AG04449 (cell line): Measurements from ENCODE around the gene ZNF708.

Experiments
- CTCF ChIA-PET: fragments of 350-600 bp; formaldehyde crosslinking; extraction: SDS; loops from one replicate; lab custom pipeline; 2021; ENCODE audit warnings: antibody characterized with exemption; lab: Yijun Ruan, JAX
- POLR2A ChIA-PET: fragments of 400-600, 350-600 bp; formaldehyde crosslinking; extraction: SDS; loops from one replicate; lab custom pipeline; 2020; ENCODE audit warnings: antibody characterized with exemption, inconsistent platforms; lab: Yijun Ruan, JAX
- DNase-seq: peaks from one replicate; pipeline ENCODE4 v3.0.0-alpha.2; 2010; ENCODE audit warnings: low read depth, low spot score
- H3K4me3 ChIP-seq: 2 replicates; pipeline ENCODE4 v1.5.1; 2011; ENCODE audit warnings: low read depth, mild to moderate bottlenecking, control low read depth, low read length
- TF ChIP-seq, protein P1 (sequence below): IDR thresholded peaks from one replicate; pipeline ENCODE4 v1.5.1; 2011; ENCODE audit warnings: mild to moderate bottlenecking, moderate library complexity, low read length, control low read depth, inconsistent platforms; ENCODE audit not compliant: insufficient read depth; ENCODE audit errors: missing control alignments

ZNF708 gene

DNA sequence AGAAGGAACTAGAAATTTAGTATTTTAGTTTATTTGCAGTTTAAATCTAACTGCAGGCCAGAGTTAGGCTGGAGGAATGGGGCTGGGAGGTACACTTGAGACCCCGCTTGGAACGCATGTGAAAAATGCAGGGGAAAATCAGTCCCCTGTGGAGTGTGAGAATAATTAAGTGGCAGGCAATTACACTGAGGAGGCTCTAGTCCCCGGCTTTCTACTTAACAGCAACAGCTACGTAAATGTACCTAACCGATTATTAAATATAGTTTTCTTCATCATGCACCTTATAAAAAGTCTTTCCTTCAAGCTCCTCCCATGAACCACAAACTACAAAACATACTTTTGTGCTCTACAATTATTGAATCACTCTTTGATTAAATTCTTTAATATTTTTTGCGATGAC lies 804 bp downstream of the ZNF708 start:
- peak overlapping the region; percentile 95 for H3K4me3 ChIP-seq
- TF ChIP-seq, protein P1, sequence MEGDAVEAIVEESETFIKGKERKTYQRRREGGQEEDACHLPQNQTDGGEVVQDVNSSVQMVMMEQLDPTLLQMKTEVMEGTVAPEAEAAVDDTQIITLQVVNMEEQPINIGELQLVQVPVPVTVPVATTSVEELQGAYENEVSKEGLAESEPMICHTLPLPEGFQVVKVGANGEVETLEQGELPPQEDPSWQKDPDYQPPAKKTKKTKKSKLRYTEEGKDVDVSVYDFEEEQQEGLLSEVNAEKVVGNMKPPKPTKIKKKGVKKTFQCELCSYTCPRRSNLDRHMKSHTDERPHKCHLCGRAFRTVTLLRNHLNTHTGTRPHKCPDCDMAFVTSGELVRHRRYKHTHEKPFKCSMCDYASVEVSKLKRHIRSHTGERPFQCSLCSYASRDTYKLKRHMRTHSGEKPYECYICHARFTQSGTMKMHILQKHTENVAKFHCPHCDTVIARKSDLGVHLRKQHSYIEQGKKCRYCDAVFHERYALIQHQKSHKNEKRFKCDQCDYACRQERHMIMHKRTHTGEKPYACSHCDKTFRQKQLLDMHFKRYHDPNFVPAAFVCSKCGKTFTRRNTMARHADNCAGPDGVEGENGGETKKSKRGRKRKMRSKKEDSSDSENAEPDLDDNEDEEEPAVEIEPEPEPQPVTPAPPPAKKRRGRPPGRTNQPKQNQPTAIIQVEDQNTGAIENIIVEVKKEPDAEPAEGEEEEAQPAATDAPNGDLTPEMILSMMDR: no peak
- CTCF ChIA-PET: no interaction called here
- POLR2A ChIA-PET: interaction anchor here (0.7 to 1.7 kb wide), 5 partner anchors 20 to 904 kb away, joined by 3 to 11 read pairs (median 4); partner anchors contain the start of genes ZNF493 and ZNF738
- no peak for DNase-seq

DNA sequence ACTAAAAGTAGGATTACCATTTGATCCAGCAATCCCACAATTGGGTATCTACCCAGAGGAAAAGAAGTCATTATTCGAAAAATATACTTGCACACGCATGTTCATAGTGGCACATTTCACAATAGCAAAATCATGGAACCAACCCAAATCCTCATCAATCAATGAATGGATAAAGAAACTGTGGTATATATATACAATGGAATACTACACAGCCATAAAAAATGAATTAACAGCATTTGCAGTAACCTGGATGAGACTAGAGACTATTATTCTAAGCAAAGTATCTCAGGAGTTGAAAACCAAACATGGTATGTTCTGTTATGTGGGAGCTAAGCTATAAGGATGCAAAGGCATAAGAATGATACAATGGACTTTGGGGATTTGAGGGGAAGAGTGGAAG lies 3.0 kb downstream of the ZNF708 start:
- no peak overlapping the region for H3K4me3 ChIP-seq
- TF ChIP-seq, protein P1: no peak
- DNase-seq: no peak
- POLR2A ChIA-PET: no interaction called here
- CTCF ChIA-PET: no interaction called here

DNA sequence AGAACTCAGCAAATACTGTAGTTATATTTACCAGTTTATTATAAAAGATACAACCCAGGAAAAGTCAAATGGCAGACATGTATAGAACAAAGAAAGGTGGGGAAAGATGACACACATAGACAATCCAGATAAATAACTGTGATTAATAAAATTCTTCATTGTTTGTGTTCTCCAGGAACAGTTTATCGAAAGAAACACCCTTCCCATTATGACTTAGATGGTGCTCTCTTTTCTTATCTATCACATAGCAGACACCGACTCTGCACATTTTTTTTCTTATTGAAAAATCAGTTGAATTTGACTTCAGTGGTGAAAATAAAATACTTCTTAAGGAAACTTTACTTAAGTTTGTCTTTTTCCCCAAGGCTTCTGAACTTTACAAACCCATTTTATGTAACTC lies 6.2 kb downstream of the ZNF708 start:
- no peak for DNase-seq

DNA sequence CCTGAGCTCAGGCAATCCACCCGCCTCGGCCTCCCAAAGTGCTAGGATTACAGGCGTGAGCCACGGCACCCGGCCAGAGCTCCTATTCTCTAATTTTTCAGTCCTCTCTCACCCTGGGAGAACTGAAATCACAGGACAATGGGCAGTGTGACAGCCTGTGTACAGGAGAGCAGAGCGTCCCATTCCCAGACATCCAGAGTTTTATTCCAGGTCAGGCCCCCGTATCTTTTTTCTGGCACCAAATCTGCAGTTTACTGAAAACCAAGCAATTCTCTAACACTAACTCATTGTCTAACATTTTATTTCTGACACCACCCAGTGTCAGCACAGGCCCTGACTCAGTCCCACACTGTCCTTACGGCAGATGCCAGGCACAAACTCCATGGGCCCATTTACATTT lies 6.7 kb downstream of the ZNF708 start:
- ChIA-PET POLR2A (no interaction called here), CTCF (no interaction called here)
- no peak for DNase-seq
- no peak overlapping the region for H3K4me3 ChIP-seq
- TF ChIP-seq, protein P1: no peak

More for the DNA sequence above, 6.2 kb downstream of the ZNF708 start:
- no peak overlapping the region for H3K4me3 ChIP-seq
- CTCF ChIA-PET: no interaction called here
- TF ChIP-seq, protein P1: no peak
- POLR2A ChIA-PET: no interaction called here

DNA sequence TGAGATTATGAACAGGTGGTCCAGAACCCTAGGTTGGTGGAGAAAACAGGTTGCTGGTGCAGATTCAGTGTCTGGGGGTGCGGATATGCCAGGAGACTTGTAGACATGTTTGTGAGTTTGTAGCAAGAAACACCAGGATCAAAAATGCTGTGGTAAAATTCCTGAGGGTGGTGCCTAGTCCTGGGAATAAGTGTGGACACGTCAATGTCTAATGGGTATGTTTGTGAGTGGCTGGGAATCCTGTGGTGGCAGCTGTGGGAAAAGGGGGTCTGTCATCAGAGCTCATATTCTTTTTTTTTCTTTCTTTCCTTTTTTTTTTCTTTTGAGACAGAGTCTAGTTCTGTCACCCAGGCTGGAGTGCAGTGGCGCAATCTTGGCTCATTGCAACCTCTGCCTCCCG lies 7.2 kb downstream of the ZNF708 start:
- no peak for DNase-seq
- ChIA-PET CTCF (no interaction called here), POLR2A (interaction anchor here (0.6 kb wide), 1 partner anchor 662 kb away, joined by 4 read pairs; no protein-coding TSS in a partner anchor)
- TF ChIP-seq, protein P1: no peak
- H3K4me3 ChIP-seq: no peak overlapping the region

DNA sequence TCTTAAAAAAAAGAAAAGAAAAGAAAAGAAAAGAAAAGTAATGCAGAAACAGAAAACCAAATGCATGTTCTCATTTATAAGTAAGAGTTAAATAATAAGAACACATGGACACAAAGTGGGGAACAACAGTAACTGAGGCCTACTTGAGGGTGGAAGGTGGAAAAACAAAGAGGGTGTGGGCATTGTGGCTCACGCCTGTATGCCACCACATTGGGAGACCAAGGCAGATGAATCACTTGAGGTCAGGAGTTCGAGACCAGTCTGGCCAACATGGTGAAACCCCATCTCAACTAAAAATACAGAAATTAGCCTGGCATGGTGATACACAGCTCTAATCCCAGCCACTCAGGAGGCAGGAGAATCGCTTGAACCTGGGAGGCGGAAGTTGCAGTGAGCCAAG lies 8.1 kb downstream of the ZNF708 start:
- DNase-seq: no peak
- TF ChIP-seq, protein P1: no peak
- POLR2A ChIA-PET: no interaction called here
- CTCF ChIA-PET: no interaction called here
- H3K4me3 ChIP-seq: no peak overlapping the region
